HCT116 (cell line): ENCODE results near the gene ADGRD1. TPM values are rescaled to one million over a fixed set of nuclear protein-coding genes. Genes with fewer than 3 reads are reported as not detected.

Experiments used
- ATAC-seq: fragments of 200-7000 bp; cut with Tn5 transposase; 2 replicates; pipeline ENCODE4 v1.9.1; 2020; ENCODE audit warnings: mild to moderate bottlenecking, moderate library complexity
- BruUV-seq: library from RNA; stranded (reverse); fragments of 400-500 nt; replicated peaks from 2 replicates; lab custom pipeline; 2021; lab: Mats Ljungman, UMichigan
- CTCF ChIA-PET: fragments of 300-600 bp; sonication (Branson Sonifier 250); formaldehyde crosslinking; loops from one replicate; lab custom pipeline; 2021; ENCODE audit warnings: antibody characterized with exemption; lab: Charles Lee
- POLR2A ChIA-PET: fragments of 300-600, 350-600 bp; sonication (Branson Sonifier 250); formaldehyde crosslinking; loops from one replicate; lab custom pipeline; 2021; ENCODE audit warnings: antibody characterized with exemption; lab: Charles Lee
- RAD21 ChIA-PET, 2 experiments: fragments of 300-600 bp; sonication (Branson Sonifier 250); formaldehyde crosslinking; loops; one replicate each; lab custom pipeline; 2023; ENCODE audit warnings: low total read pairs in 2 of 2; ENCODE audit not compliant: uncharacterized antibody in 2 of 2, unreplicated experiment in 2 of 2, low non-redundant PET in 1 of 2; lab: Charles Lee
- DNase-seq: peaks from one replicate; pipeline ENCODE4 v3.0.0-alpha.2; 2010; ENCODE audit warnings: low read depth, low spot score
- H2AFZ ChIP-seq: fragments of 200-600 bp; shearing (Covaris generic), sonication (generic); 2 replicates; pipeline ENCODE4 v1.6.1; 2017; ENCODE audit warnings: low read depth, mixed run types, mixed read lengths, antibody characterized with exemption, low read length; ENCODE audit not compliant: poor library complexity, severe bottlenecking
- H3K27ac ChIP-seq: 2 replicates; pipeline ENCODE4 v1.5.1; 2012; ENCODE audit warnings: low read depth, low read length
- H3K27me3 ChIP-seq: fragments of 200-600 bp; sonication (generic); 2 replicates; pipeline ENCODE4 v1.6.1; 2016; ENCODE audit warnings: mixed run types, low read length, mixed read lengths; ENCODE audit not compliant: insufficient read depth
- H3K36me3 ChIP-seq, 2 experiments: fragments of 200-500 bp in 1 of 2; fragments of 200-600 bp in 1 of 2; sonication (Bioruptor generic) in 1 of 2; sonication (generic) in 1 of 2; 2 replicates each; pipeline versions ENCODE4 v1.5.1 to v1.6.1; 2014 to 2016; ENCODE audit warnings: low read length in 2 of 2, inconsistent platforms in 1 of 2, mixed read lengths in 1 of 2, mixed run types in 1 of 2; ENCODE audit not compliant: insufficient read depth in 2 of 2, control insufficient read depth in 1 of 2
- H3K4me1 ChIP-seq, 2 experiments: fragments of 200-600 bp in 1 of 2; sonication (generic) in 1 of 2; 2 replicates each; pipeline versions ENCODE4 v1.5.1 to v1.6.1; 2012 to 2017; ENCODE audit warnings: low read length in 2 of 2, inconsistent platforms in 1 of 2, mild to moderate bottlenecking in 1 of 2, mixed read lengths in 1 of 2, mixed run types in 1 of 2, moderate library complexity in 1 of 2; ENCODE audit not compliant: insufficient read depth in 2 of 2, control insufficient read depth in 1 of 2
- H3K4me2 ChIP-seq: fragments of 200-600 bp; sonication (generic); 2 replicates; pipeline ENCODE4 v1.6.1; 2017; ENCODE audit warnings: mixed run types, low read length, mixed read lengths
- H3K4me3 ChIP-seq, 2 experiments: fragments of 200-600 bp in 1 of 2; sonication (generic) in 1 of 2; replicated peaks in 1 of 2; 2 replicates each; pipeline ENCODE4 v1.5.1; 2011 to 2016; ENCODE audit warnings: low read length in 2 of 2, control low read depth in 1 of 2, low read depth in 1 of 2, mild to moderate bottlenecking in 1 of 2, mixed read lengths in 1 of 2, mixed run types in 1 of 2
- H3K79me2 ChIP-seq: fragments of 200-600 bp; sonication (generic); 2 replicates; pipeline ENCODE4 v1.6.1; 2017; ENCODE audit warnings: mild to moderate bottlenecking, mixed run types, low read length, moderate library complexity, mixed read lengths; ENCODE audit not compliant: insufficient read depth
- H3K9ac ChIP-seq: fragments of 200-600 bp; sonication (generic); 2 replicates; pipeline ENCODE4 v1.6.1; 2016; ENCODE audit warnings: low read length, mixed read lengths
- H3K9me2 ChIP-seq: fragments of 200-600 bp; sonication (generic), shearing (Covaris generic); 2 replicates; pipeline ENCODE4 v1.6.1; 2017; ENCODE audit warnings: mixed run types, mild to moderate bottlenecking, moderate library complexity; ENCODE audit not compliant: insufficient read depth
- H3K9me3 ChIP-seq, 2 experiments: fragments of 200-500 bp in 1 of 2; fragments of 200-600 bp in 1 of 2; sonication (Bioruptor generic) in 1 of 2; sonication (generic) in 1 of 2; 2 replicates each; pipeline ENCODE4 v1.6.1; 2014 to 2017; ENCODE audit warnings: low read length in 2 of 2, mixed read lengths in 2 of 2, inconsistent platforms in 1 of 2, low read depth in 1 of 2, mild to moderate bottlenecking in 1 of 2, mixed run types in 1 of 2, moderate library complexity in 1 of 2; ENCODE audit not compliant: control insufficient read depth in 1 of 2, insufficient read depth in 1 of 2
- H4K20me1 ChIP-seq: fragments of 200-600 bp; sonication (generic), shearing (Covaris generic); 2 replicates; pipeline ENCODE4 v1.6.1; 2017; ENCODE audit warnings: mixed run types, mild to moderate bottlenecking, moderate library complexity; ENCODE audit not compliant: insufficient read depth
- EGR1 ChIP-seq: IDR thresholded peaks from 2 replicates; pipeline ENCODE4 v1.6.1; 2012; ENCODE audit warnings: low read depth
- FOSL1 ChIP-seq: IDR thresholded peaks from 2 replicates; pipeline ENCODE4 v1.6.1; 2012; ENCODE audit warnings: low read depth
- RAD21 ChIP-seq: IDR thresholded peaks from 2 replicates; pipeline ENCODE4 v1.6.1; 2012; ENCODE audit warnings: low read depth, mild to moderate bottlenecking
- intact Hi-C: fragments of 100-400 bp; cut with micrococcal nuclease; formaldehyde crosslinking; loops from 2 replicates; pipeline ENCODE4 v1.10.0; 2022
- total RNA-seq: library from RNA; stranded (reverse); gene quantifications from one replicate; pipeline ENCODE4 v1.2.1, GENCODE V29; 2021; ENCODE audit not compliant: unreplicated experiment
- TF ChIP-seq, protein P1 (sequence below), 3 experiments: fragments of 200-600 bp in 1 of 3; sonication (generic) in 1 of 3; IDR thresholded peaks in 2 of 3; conservative IDR thresholded peaks in 1 of 3; 2 replicates each; pipeline ENCODE4 v1.5.1; 2012 to 2017; ENCODE audit warnings: low read depth in 2 of 3, low read length in 2 of 3, antibody characterized with exemption in 1 of 3, borderline replicate concordance in 1 of 3, control low read depth in 1 of 3, mild to moderate bottlenecking in 1 of 3, mixed read lengths in 1 of 3, mixed run types in 1 of 3, moderate library complexity in 1 of 3; ENCODE audit not compliant: insufficient read depth in 1 of 3

Gene ADGRD1
- total RNA-seq, 1 experiment from 2014 or later, result 0.44 TPM

GRCh38 chr12:131132118-131132892, 178.6 kb downstream of the ADGRD1 start:
- H3K9ac ChIP-seq, result no peak overlapping the region
- TF ChIP-seq, protein P1, sequence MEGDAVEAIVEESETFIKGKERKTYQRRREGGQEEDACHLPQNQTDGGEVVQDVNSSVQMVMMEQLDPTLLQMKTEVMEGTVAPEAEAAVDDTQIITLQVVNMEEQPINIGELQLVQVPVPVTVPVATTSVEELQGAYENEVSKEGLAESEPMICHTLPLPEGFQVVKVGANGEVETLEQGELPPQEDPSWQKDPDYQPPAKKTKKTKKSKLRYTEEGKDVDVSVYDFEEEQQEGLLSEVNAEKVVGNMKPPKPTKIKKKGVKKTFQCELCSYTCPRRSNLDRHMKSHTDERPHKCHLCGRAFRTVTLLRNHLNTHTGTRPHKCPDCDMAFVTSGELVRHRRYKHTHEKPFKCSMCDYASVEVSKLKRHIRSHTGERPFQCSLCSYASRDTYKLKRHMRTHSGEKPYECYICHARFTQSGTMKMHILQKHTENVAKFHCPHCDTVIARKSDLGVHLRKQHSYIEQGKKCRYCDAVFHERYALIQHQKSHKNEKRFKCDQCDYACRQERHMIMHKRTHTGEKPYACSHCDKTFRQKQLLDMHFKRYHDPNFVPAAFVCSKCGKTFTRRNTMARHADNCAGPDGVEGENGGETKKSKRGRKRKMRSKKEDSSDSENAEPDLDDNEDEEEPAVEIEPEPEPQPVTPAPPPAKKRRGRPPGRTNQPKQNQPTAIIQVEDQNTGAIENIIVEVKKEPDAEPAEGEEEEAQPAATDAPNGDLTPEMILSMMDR (IDR thresholded peaks at IDR 0.05 in 2 of 3, conservative IDR thresholded peaks at IDR 0.05 in 1 of 3; ENCODE audit: borderline replicate concordance in 1 of 3, insufficient read depth in 1 of 3, low read depth in 2 of 3, low read length in 2 of 3), result peak; percentile 75 to 90 (median 81)
- TF ChIP-seq RAD21 (peak; percentile 74), FOSL1 (no peak), EGR1 (no peak)
- CTCF ChIA-PET, result interaction anchor here (0.7 to 3.1 kb wide), 15 partner anchors 16 to 731 kb away, joined by 3 to 27 read pairs (median 3); no protein-coding TSS in a partner anchor
- POLR2A ChIA-PET, result interaction anchor here (0.9 kb wide), 1 partner anchor 26 kb away, joined by 3 read pairs; no protein-coding TSS in a partner anchor
- peak overlapping the region; percentile 70 for H3K4me2 ChIP-seq
- DNase-seq, result peak; percentile 47
- no peaks in the 10 kb centered on the region for H3K79me2 ChIP-seq
- RAD21 ChIA-PET, result interaction anchor here (0.7 to 1.0 kb wide), 5 partner anchors 16 to 216 kb away, joined by 3 to 6 read pairs (median 5); no protein-coding TSS in a partner anchor
- H4K20me1 ChIP-seq, result no peaks in the 10 kb centered on the region
- H3K4me1 ChIP-seq, result peaks cover 4 to 19% of the 10 kb centered on the region in 2 experiments; a peak in 3 of 4 replicates
- H3K4me3 ChIP-seq, result peak overlapping the region in 1 of 2 experiments; percentile 22; a peak in 2 of 4 replicates
- no peaks in the 10 kb centered on the region for H3K9me3 ChIP-seq
- H3K27ac ChIP-seq, result no peak overlapping the region
- H3K27me3 ChIP-seq, result no peaks in the 10 kb centered on the region
- BruUV-seq, result no TSS peak
- H3K9me2 ChIP-seq, result no peaks in the 10 kb centered on the region
- intact Hi-C loops, result loop anchor here (1.0 to 5.0 kb wide), 3 partner anchors 28 to 370 kb away; no protein-coding TSS in a partner anchor
- peak; percentile 88 for ATAC-seq
- no peaks in the 10 kb centered on the region for H3K36me3 ChIP-seq
- peak overlapping the region; percentile 35 for H2AFZ ChIP-seq
